Thymus (tissue), 11 donors: Measurements from ENCODE around the gene CDH22. TPM values are rescaled to one million over a fixed set of nuclear protein-coding genes. Genes with fewer than 3 reads are reported as not detected.

Experiments used
- DNase-seq, 9 donors: peaks; one replicate each; pipeline ENCODE4 v3.0.0-alpha.2; 2013; ENCODE audit warnings: low spot score in 9 of 9, low read depth in 6 of 9, missing footprints in 1 of 9
- H3K27ac ChIP-seq, 2 donors: one replicate each; pipeline ENCODE4 v1.5.1; 2013; ENCODE audit warnings: control low read depth in 1 of 2, low read depth in 1 of 2, low read length in 1 of 2, mild to moderate bottlenecking in 1 of 2, moderate library complexity in 1 of 2
- H3K27me3 ChIP-seq, 2 donors: one replicate each; pipeline ENCODE4 v1.5.1; 2013; ENCODE audit warnings: low read length in 1 of 2; ENCODE audit not compliant: control insufficient read depth in 2 of 2, insufficient read depth in 1 of 2
- H3K36me3 ChIP-seq, 2 donors: one replicate each; pipeline ENCODE4 v1.5.1; 2013; ENCODE audit warnings: low read length in 1 of 2, mild to moderate bottlenecking in 1 of 2, moderate library complexity in 1 of 2; ENCODE audit not compliant: control insufficient read depth in 2 of 2, insufficient read depth in 2 of 2
- H3K4me1 ChIP-seq, 2 donors: one replicate each; pipeline ENCODE4 v1.5.1; 2013; ENCODE audit warnings: low read length in 2 of 2; ENCODE audit not compliant: control insufficient read depth in 2 of 2, insufficient read depth in 2 of 2
- H3K4me3 ChIP-seq, 2 donors: one replicate each; pipeline ENCODE4 v1.5.1; 2013; ENCODE audit warnings: low read length in 2 of 2, control low read depth in 1 of 2, mild to moderate bottlenecking in 1 of 2
- H3K9me3 ChIP-seq, 2 donors: one replicate each; pipeline ENCODE4 v1.5.1; 2013; ENCODE audit warnings: low read length in 1 of 2, mild to moderate bottlenecking in 1 of 2; ENCODE audit not compliant: control insufficient read depth in 2 of 2, insufficient read depth in 1 of 2
- WGBS: extraction: QIAGEN DNeasy Blood & Tissue Kit; methylation state at CpG from one replicate; pipeline ENCODE4 v1.1.7; 2013; 5-methylcytosine and 5-hydroxymethylcytosine counted together
- polyA plus RNA-seq: library from polyadenylated mRNA; stranded (reverse); fragments of 200-250 nt; gene quantifications from one replicate; pipeline ENCODE4 v1.2.3, GENCODE V29; 2013
- total RNA-seq: library from RNA; stranded (reverse); fragments of 120-200 nt; gene quantifications from one replicate; pipeline ENCODE4 v1.2.4, GENCODE V29; 2013
- donor health status: healthy.

The CDH22 gene
- total and polyA plus RNA-seq, 2 donors, result 0.05 to 0.11 TPM

DNA sequence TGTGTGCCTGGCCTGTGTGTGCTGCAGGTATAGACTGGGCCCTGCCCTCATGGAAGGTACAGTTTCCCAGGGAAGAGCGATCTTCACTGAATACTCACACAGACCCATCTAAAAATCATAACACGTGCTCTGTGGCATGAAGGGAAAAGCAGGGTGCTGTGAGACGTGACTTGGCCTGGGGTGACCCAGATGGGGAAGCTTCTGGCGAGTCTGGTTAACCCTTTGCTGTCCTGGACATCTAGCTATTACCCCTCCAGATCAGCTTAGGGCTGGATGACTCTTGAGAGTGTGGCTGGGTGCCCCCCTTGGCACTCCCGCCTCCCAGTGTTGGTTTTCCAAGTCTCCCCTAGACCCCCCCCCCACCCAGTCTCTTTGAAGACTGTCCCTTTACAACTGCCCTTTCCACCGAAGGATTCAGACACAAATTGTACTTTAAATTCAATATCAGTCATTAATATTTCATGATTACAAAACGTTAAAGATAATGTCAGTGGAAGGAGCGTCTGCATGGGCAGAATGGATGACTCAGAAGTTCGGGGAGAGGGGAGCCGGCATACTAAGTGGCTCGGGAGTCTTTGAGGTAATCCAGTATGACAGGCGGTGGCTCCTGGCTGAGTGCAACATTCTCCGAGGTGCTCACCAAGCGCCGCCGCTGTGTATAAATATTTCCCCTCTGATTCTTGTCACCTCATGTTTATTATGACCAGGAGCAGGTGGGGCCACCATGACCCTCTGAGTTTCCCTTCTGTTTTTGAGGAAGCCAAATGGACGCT lies 112.8 kb downstream of the CDH22 start:
- no peak for DNase-seq
- H3K4me3 ChIP-seq, result no peak overlapping the region
- peaks cover 0 to 28% of the 10 kb centered on the region in 2 donors for H3K27me3 ChIP-seq
- no peak overlapping the region for H3K27ac ChIP-seq
- no peaks in the 10 kb centered on the region for H3K36me3 ChIP-seq
- no peaks in the 10 kb centered on the region for H3K9me3 ChIP-seq
- WGBS, result 72% methylated on average over 17 of the region's 17 CpGs
- no peaks in the 10 kb centered on the region for H3K4me1 ChIP-seq

DNA sequence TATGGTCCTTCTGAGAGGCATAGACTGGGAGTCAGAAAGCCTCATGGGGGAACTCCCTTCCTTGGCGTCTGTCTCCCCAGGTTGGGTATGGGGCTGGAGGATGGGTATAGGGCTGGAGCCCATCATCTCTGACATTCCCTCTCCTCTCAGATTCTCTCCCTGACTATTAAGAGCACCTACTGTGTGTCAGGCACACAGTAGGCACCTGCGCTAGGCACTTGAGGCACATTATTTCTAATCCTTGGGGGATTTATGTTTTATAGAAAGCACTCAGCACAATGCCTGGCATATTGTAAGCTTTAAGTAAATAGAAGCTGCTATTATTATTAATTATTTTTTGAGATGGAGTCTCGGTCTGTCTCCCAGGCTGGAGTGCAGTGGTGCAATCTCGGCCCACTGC lies 113.9 kb downstream of the CDH22 start:
- H3K27me3 ChIP-seq, result peaks cover 0 to 22% of the 10 kb centered on the region in 2 donors
- H3K27ac ChIP-seq, result no peak overlapping the region
- WGBS, result 93% methylated on average over 4 of the region's 4 CpGs
- no peak for DNase-seq
- no peaks in the 10 kb centered on the region for H3K36me3 ChIP-seq
- H3K4me1 ChIP-seq, result no peaks in the 10 kb centered on the region
- no peak overlapping the region for H3K4me3 ChIP-seq
- no peaks in the 10 kb centered on the region for H3K9me3 ChIP-seq

DNA sequence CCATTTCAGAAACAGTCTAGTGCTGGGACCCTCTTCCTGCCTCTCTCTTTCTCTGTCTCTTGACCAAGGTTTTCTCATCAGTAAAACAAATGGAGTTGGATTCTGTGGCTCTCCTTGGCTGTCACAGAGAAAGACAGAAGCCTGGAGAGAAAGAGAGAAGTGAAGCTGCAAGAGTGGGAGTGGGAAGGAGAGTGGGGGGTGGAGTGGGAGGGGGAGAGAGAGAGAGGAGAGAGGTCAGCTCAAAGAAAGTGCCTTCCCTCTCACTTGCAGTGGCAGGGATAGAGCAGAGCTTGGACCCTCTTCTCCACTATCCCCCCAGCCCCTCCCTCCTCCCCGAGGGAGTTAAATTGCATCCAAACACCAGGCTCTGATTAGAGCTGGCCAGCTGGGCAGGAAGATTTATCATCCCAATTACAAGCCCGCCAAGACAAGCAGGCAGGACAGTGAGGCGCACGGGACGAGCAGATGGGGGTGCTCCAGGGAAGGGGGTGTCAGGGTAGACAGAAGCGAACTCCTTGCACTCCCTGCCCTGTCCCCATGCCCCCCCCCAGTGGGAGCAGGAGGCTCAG lies 115.8 kb downstream of the CDH22 start:
- H3K4me1 ChIP-seq, result no peaks in the 10 kb centered on the region
- H3K9me3 ChIP-seq, result no peaks in the 10 kb centered on the region
- DNase-seq, result no peak
- H3K27ac ChIP-seq, result no peak overlapping the region
- peaks cover 0 to 5% of the 10 kb centered on the region in 2 donors for H3K27me3 ChIP-seq
- no peaks in the 10 kb centered on the region for H3K36me3 ChIP-seq
- H3K4me3 ChIP-seq, result no peak overlapping the region
- WGBS, result 12% methylated on average over 6 of the region's 6 CpGs

DNA sequence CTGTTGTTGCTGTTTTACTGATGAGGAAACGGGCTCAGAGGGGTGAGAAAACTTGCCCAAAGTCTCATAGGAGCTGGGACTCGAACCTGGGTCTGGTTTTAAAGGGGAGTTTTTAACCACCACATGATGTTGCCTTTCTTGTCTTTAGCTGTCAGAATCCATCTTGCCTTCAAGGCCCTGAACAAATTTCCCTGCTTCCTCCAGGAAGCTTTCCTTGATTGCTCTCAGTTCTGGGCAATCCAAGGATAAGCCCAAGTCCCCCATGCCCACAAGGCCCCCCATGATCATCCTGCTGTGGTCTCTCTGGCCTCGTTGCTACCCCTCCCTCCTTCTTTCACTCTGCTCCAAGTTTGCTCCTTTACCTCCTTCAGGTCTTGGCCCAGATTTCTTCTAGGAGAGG lies 116.7 kb downstream of the CDH22 start:
- H3K36me3 ChIP-seq, result no peaks in the 10 kb centered on the region
- no peaks in the 10 kb centered on the region for H3K4me1 ChIP-seq
- no peak for DNase-seq
- H3K4me3 ChIP-seq, result no peak overlapping the region
- 62% methylated on average over 3 of the region's 3 CpGs for WGBS
- H3K27me3 ChIP-seq, result peaks cover 0 to 2% of the 10 kb centered on the region in 2 donors
- H3K27ac ChIP-seq, result no peak overlapping the region
- no peaks in the 10 kb centered on the region for H3K9me3 ChIP-seq

DNA sequence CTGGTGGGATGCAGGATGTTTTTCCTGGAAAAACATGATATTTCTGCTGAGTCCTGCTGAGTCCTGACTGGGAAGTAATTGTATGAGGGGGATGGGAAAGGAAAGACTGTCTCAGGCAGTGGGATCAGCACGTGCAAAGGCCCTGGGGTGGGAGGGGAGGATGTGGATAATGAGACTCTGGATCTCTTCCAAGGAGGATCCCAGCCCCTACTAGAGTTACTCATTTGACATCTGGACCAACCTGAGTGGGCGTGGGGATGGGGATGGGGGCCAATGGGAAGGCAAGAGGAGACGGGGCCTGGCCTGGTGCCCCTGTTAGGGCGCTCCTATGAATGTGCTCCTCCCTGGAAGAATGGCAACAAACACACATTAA lies 117.1 kb downstream of the CDH22 start:
- DNase-seq, result no peak
- H3K27ac ChIP-seq, result no peak overlapping the region
- no peaks in the 10 kb centered on the region for H3K36me3 ChIP-seq
- peaks cover 0 to 2% of the 10 kb centered on the region in 2 donors for H3K27me3 ChIP-seq
- H3K4me1 ChIP-seq, result no peaks in the 10 kb centered on the region
- no peak overlapping the region for H3K4me3 ChIP-seq
- WGBS, result 83% methylated on average over 4 of the region's 4 CpGs
- no peaks in the 10 kb centered on the region for H3K9me3 ChIP-seq

DNA sequence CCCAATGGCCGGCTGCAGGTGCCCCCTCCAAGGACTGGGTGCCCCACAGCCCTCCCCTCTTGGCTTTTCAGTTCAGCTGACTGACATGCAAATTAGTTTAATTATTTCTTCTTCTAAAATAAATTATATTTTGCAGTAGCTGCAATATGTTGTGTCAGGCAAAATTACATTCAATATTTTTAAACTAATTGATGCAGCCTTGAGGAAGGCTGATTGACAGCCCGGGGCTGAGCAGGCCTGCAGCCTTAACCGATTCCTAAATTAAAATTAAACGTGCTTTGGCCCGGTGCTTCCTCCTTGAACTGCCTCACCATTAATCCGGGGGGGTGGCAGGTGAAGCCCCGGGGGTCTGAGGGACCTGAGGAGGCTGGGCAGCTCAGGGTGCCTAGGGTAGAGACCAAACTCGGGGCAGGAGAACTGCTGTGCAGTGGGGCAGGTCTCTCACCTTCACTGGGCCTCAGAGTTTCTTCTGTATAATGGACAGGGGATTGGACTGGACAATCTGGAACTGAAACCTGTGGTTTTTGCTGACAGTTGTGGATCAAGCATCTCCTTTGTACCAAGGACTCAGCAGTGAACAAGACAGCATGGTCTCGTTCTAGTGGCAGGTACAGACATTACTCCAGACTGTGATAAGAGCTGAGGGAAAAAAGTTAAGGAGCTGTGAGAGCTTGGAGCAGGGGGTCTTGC lies 117.7 kb downstream of the CDH22 start:
- Histone ChIP-seq H3K4me3 (no peak overlapping the region), H3K36me3 (no peaks in the 10 kb centered on the region), H3K27ac (no peak overlapping the region), H3K27me3 (peaks cover 0 to 2% of the 10 kb centered on the region in 2 donors), H3K4me1 (no peaks in the 10 kb centered on the region), H3K9me3 (no peaks in the 10 kb centered on the region)
- no peak for DNase-seq
- 79% methylated on average over 9 of the region's 9 CpGs for WGBS

DNA sequence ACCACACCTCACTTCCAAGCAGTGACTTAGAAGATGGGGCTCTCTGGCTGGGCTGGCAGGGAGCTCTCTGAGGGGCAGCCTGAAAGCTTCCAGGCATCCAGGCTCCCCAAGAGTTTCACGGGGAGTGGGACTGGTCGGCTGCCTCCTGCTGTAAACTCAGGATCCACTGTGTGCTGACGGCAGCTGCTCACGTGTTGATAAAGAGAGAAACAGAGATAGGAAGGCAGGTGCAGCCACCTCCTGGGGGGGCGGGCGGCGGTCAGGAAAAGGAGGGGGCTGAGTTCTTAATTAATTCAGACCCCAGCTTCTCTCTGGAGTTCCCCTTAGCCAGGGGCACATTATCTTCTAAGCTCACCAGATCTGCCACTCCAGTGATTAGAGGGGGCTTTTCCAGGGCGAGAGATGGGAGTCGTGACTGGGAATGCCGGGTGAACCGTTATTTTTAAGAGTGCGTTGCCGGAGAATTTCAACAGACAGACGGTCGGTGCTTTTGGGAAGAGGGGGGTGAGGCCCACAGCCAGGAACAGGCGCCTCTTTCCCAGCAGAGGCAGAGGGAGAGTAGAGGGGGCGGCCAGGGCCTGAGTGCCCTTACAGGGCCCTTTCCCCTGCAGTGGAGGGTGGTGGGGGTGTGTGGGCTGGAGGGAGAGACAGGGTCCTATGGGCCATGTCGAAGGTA lies 119.3 kb downstream of the CDH22 start:
- Histone ChIP-seq H3K36me3 (no peaks in the 10 kb centered on the region), H3K4me1 (no peaks in the 10 kb centered on the region), H3K9me3 (no peaks in the 10 kb centered on the region), H3K27me3 (peaks cover 0 to 2% of the 10 kb centered on the region in 2 donors), H3K27ac (no peak overlapping the region), H3K4me3 (no peak overlapping the region)
- no peak for DNase-seq
- WGBS, result 59% methylated on average over 18 of the region's 18 CpGs

DNA sequence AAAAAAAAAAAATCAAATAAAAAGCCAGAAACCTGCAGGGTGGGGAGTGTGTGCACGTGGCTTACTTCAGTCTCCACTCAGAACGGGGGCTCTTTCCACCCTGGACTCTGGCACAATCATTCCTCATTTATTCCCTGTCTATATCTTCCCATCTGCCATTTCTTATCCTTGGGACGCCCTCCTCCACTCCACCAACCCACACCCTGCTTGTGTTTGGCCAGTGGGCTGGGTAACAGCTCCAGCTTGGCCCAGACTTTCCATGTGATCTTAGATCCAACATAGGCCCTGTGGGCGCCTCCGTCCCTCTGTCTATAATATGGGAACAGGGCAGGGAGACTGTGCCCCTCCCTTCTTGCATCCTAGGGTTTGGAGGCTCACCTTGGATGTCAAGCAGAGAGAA lies 122.1 kb downstream of the CDH22 start:
- WGBS, result 90% methylated on average over 5 of the region's 5 CpGs
- DNase-seq, result no peak

DNA sequence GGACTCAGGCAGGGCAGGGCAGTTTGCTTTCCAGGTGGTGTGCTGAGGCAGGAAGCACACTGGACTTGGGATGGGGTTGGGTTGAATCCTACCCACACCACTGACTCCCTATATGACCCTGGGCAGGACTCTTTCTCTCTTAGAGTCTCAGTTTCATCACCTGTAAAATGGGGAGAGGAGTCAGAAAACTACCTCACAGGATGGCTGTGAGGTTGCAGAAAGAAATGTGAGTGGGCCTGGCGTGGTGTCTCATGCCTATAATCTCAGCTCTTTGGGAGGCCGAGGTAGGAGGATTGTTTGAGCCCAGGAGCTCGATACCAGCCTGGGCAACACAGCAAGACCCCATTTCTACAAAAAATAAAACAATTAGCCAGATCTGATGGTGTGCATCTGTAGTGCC lies 122.9 kb downstream of the CDH22 start:
- no peak for DNase-seq
- Histone ChIP-seq H3K9me3 (no peaks in the 10 kb centered on the region), H3K4me1 (no peaks in the 10 kb centered on the region), H3K36me3 (no peaks in the 10 kb centered on the region), H3K4me3 (no peak overlapping the region), H3K27ac (no peak overlapping the region), H3K27me3 (peaks cover 0 to 2% of the 10 kb centered on the region in 2 donors)
- 92% methylated on average over 3 of the region's 3 CpGs for WGBS

More for the DNA sequence above, 122.1 kb downstream of the CDH22 start:
- H3K4me3 ChIP-seq, result no peak overlapping the region
- H3K36me3 ChIP-seq, result no peaks in the 10 kb centered on the region
- no peaks in the 10 kb centered on the region for H3K4me1 ChIP-seq
- no peaks in the 10 kb centered on the region for H3K9me3 ChIP-seq
- peaks cover 0 to 2% of the 10 kb centered on the region in 2 donors for H3K27me3 ChIP-seq
- no peak overlapping the region for H3K27ac ChIP-seq
